ENCODE data around the gene TMEM259.

The TMEM259 gene

GRCh38 chr19:960601-960938 lies 60.4 kb downstream of the TMEM259 start:
- DNase-seq (ENCODE audit: low spot score) = no peak

DNA sequence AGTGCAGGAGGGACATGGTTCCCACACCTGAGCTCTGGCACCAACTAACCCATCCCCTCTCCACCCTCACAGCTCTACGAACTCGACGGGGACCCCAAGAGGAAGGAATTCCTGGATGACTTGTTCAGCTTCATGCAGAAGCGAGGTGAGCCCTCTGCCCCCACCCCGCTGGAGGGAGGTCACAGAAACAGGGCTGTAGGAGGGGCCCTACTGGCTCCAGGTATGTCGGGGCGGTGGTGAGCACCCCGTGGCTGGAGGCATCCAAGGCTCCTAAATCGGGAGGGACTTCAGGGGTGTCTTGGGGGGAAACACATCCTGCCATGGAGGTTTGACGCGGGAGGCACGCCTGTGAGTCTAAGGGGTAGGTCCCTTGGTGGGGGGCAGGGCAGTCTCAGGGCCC lies 60.9 kb downstream of the TMEM259 start:
- no peak for DNase-seq (ENCODE audit: low spot score)
